ENCODE data around the gene ACOX2.

The ACOX2 gene

GRCh38 chr3:58536501-58537411 is at the start of gene ACOX2:
ACOX2 (minus strand) TSS chr3:58537190; CDS start chr3:58535106, 2,084 bp downstream.
- no peak for DNase-seq

GRCh38 chr3:58585994-58586393 is 49.0 kb upstream of the ACOX2 start:
- no peak for DNase-seq

- DNase-seq: peak; percentile 43 to 51
Measured at GRCh38 chr3:58585005-58585786, 48.2 kb upstream of the ACOX2 start.

- peak in 1 of 2 donors; percentile 5 for DNase-seq
Measured at GRCh38 chr3:58584690-58585004, 47.7 kb upstream of the ACOX2 start.

GRCh38 chr3:58581328-58582091 is 44.5 kb upstream of the ACOX2 start:
- no peak for DNase-seq

- no peak for DNase-seq
Measured at GRCh38 chr3:58580826-58581327, 43.9 kb upstream of the ACOX2 start.

GRCh38 chr3:58578873-58579272 is 41.9 kb upstream of the ACOX2 start:
- DNase-seq: no peak

- no peak for DNase-seq
Measured at GRCh38 chr3:58577269-58577821, 40.4 kb upstream of the ACOX2 start, which contains the start of gene FAM107A. FAM107A (minus strand) TSS chr3:58577391; CDS start chr3:58569860, 7,531 bp downstream.

- DNase-seq: no peak
Measured at GRCh38 chr3:58576716-58577115, 39.7 kb upstream of the ACOX2 start.

GRCh38 chr3:58575971-58576652 is 39.1 kb upstream of the ACOX2 start:
- no peak for DNase-seq

GRCh38 chr3:58574682-58575081 is 37.7 kb upstream of the ACOX2 start:
- no peak for DNase-seq

- no peak for DNase-seq
Measured at GRCh38 chr3:58574106-58574505, 37.1 kb upstream of the ACOX2 start.

- DNase-seq: no peak
Measured at GRCh38 chr3:58573640-58574039, 36.6 kb upstream of the ACOX2 start.

- no peak for DNase-seq
Measured at GRCh38 chr3:58572634-58573230, 35.7 kb upstream of the ACOX2 start.

GRCh38 chr3:58572013-58572633 is 35.1 kb upstream of the ACOX2 start:
- no peak for DNase-seq

- DNase-seq: no peak
Measured at GRCh38 chr3:58570851-58571250, 33.9 kb upstream of the ACOX2 start.

GRCh38 chr3:58569287-58570001 is 32.5 kb upstream of the ACOX2 start:
- no peak for DNase-seq

- DNase-seq: peak; percentile 58
Measured at GRCh38 chr3:58568572-58569286, 31.7 kb upstream of the ACOX2 start.

GRCh38 chr3:58567251-58567515 is 30.2 kb upstream of the ACOX2 start:
- DNase-seq: no peak

All from CD4-positive, alpha-beta T cell treated with Interleukin-4 for 1 hour (primary cell).